Muscle layer of duodenum (tissue), 2 donors: ENCODE data around the gene SLC1A4.

Experiments used
- H3K27ac ChIP-seq: one replicate; pipeline ENCODE4 v1.7.0; 2013; ENCODE audit warnings: mild to moderate bottlenecking, low read length
- H3K27me3 ChIP-seq: one replicate; pipeline ENCODE4 v1.7.0; 2013; ENCODE audit warnings: low read depth, mild to moderate bottlenecking, control low read depth, low read length
- H3K36me3 ChIP-seq, 2 donors: one replicate each; pipeline ENCODE4 v1.7.0; 2013; ENCODE audit warnings: low read length in 2 of 2, control low read depth in 1 of 2, mild to moderate bottlenecking in 1 of 2; ENCODE audit not compliant: insufficient read depth in 2 of 2, control insufficient read depth in 1 of 2
- H3K4me1 ChIP-seq, 2 donors: one replicate each; pipeline ENCODE4 v1.7.0; 2013; ENCODE audit warnings: low read length in 2 of 2, mild to moderate bottlenecking in 2 of 2, control low read depth in 1 of 2, moderate library complexity in 1 of 2; ENCODE audit not compliant: insufficient read depth in 2 of 2, control insufficient read depth in 1 of 2
- H3K4me3 ChIP-seq, 2 donors: one replicate each; pipeline ENCODE4 v1.7.0; 2013; ENCODE audit warnings: low read length in 2 of 2, low read depth in 1 of 2, mild to moderate bottlenecking in 1 of 2
- H3K9me3 ChIP-seq, 2 donors: one replicate each; pipeline ENCODE4 v1.7.0; 2013; ENCODE audit warnings: low read length in 2 of 2, control low read depth in 1 of 2, mild to moderate bottlenecking in 1 of 2; ENCODE audit not compliant: control insufficient read depth in 1 of 2
- donor health status: healthy.

The SLC1A4 gene

GRCh38 chr2:64989126-64989981, at the start of gene SLC1A4:
Gene SLC1A4, plus strand, starts transcription at chr2:64989399. Its CDS starts 245 bp downstream, at chr2:64989644.
- Histone ChIP-seq H3K36me3 (no peaks in the 10 kb centered on the region), H3K27me3 (no peaks in the 10 kb centered on the region), H3K9me3 (no peaks in the 10 kb centered on the region), H3K27ac (peak within 1 kb of the TSS; percentile 93), H3K4me3 (peak within 1 kb of the TSS; percentile 82 to 89), H3K4me1 (peaks cover 6 to 25% of the 10 kb centered on the region in 2 donors)

DNA sequence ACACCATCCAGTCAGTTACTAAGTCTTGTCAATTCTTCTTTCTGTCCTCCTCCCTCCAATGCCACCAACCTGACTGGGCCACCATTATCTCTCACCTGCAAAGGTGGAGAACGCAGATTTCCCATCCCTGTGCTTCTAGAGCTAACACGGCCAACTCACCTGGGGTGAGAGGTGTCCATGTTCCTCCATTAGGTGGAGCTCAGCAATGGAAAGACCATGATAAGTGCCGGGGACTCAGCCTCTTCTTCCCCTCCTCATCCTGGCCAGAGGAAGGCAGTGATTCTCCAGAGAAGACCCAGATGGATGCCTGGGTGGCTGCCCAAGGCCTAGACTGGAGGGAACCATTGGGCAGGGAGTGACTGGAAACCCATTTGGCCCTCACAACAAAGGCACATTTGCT, 48.1 kb upstream of the SLC1A4 start:
- Histone ChIP-seq H3K36me3 (no peaks in the 10 kb centered on the region), H3K9me3 (no peaks in the 10 kb centered on the region), H3K27ac (no peak overlapping the region), H3K27me3 (no peaks in the 10 kb centered on the region), H3K4me1 (peaks cover 0 to 4% of the 10 kb centered on the region in 2 donors), H3K4me3 (no peak overlapping the region)

GRCh38 chr2:64941801-64942200, 47.4 kb upstream of the SLC1A4 start:
- Histone ChIP-seq H3K27ac (no peak overlapping the region), H3K4me3 (no peak overlapping the region), H3K9me3 (no peaks in the 10 kb centered on the region), H3K4me1 (peaks cover 0 to 4% of the 10 kb centered on the region in 2 donors), H3K27me3 (no peaks in the 10 kb centered on the region), H3K36me3 (no peaks in the 10 kb centered on the region)

DNA sequence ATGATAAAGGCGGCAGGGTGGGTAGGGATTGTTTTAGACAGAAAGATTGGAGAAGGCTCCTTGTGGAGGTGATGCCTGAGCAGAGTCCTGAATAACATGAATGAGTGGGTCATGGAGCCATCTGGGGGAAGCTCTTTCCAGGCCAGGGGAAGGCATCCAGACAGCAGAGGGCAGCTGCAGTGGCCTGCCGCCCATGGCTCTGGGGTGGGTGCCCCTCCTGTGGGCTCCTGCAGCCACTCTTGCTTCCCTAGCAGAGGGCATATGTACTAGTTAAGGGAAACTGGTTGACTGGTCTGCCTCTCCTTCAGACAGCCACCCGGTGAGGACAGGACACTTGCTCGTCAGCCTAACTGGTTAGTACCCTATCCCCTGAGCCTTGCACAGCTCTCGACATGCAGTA, 46.5 kb upstream of the SLC1A4 start:
- no peaks in the 10 kb centered on the region for H3K36me3 ChIP-seq
- H3K27me3 ChIP-seq: no peaks in the 10 kb centered on the region
- H3K27ac ChIP-seq: no peak overlapping the region
- no peak overlapping the region for H3K4me3 ChIP-seq
- no peaks in the 10 kb centered on the region for H3K9me3 ChIP-seq
- H3K4me1 ChIP-seq: peaks cover 2 to 4% of the 10 kb centered on the region in 2 donors

GRCh38 chr2:64943387-64944150, 45.6 kb upstream of the SLC1A4 start:
- Histone ChIP-seq H3K36me3 (no peaks in the 10 kb centered on the region), H3K27ac (no peak overlapping the region), H3K27me3 (no peaks in the 10 kb centered on the region), H3K4me3 (no peak overlapping the region), H3K4me1 (peaks cover 4 to 7% of the 10 kb centered on the region in 2 donors), H3K9me3 (no peaks in the 10 kb centered on the region)

DNA sequence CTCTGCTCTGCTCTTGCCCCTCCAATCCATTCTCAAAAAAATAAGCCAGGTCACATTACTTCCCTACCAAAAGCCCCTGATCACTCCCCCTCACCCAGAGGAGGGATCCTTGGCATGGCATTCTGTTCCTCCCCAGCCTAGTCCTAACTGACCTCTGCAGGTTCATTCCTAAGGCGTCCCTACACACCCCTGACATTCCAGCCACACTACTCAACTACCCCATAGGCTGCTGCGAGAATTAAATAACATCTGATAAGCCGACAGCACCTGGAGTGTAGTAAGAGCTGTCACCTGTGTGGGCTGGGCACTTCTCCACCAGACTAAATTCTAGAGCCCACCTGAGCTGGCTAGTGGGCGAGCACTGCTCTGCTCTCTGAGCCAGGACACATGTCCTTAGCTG, 44.7 kb upstream of the SLC1A4 start:
- Histone ChIP-seq H3K27ac (no peak overlapping the region), H3K9me3 (no peaks in the 10 kb centered on the region), H3K36me3 (no peaks in the 10 kb centered on the region), H3K4me1 (peaks cover 4 to 7% of the 10 kb centered on the region in 2 donors), H3K27me3 (no peaks in the 10 kb centered on the region), H3K4me3 (no peak overlapping the region)

DNA sequence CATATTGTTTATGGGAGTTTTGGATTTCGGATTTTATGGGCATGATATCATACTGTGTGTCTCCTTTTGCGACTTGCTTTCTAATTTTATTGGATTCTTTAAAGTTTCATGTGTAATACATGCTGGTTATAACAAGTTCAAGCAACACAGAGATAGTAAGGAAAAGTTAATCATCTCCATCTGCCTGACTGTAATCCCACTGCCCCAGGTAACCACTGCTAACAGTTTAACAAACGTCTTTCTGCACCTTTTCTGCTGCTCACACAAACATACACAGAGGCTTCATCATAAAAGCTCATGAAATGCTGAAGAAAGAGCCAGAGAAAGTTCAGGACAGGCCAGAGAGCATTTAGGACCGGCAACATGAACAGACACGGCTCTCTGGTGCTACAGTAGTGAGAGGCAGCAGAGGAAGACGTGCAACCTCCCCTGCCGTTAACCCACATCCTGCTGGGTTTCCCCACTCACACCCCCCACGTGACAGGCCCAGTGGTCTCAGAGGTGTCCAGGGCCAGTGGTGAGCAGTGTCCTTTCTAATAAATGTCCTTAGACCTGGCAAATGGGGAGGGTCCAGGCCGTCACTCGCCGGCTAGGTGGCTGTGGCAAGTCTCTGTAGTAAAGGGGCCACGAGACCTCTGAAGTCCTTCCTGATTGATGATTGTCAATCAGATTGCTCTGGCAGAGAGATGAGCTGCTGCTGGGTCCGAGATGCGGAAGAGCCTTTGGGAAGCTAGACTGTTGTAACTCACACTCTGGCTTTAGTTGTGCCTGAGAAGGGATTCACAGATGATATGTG, 43.0 kb upstream of the SLC1A4 start:
- H3K4me1 ChIP-seq: peaks cover 4 to 7% of the 10 kb centered on the region in 2 donors
- no peak overlapping the region for H3K27ac ChIP-seq
- no peak overlapping the region for H3K4me3 ChIP-seq
- H3K36me3 ChIP-seq: no peaks in the 10 kb centered on the region
- H3K27me3 ChIP-seq: no peaks in the 10 kb centered on the region
- no peaks in the 10 kb centered on the region for H3K9me3 ChIP-seq

DNA sequence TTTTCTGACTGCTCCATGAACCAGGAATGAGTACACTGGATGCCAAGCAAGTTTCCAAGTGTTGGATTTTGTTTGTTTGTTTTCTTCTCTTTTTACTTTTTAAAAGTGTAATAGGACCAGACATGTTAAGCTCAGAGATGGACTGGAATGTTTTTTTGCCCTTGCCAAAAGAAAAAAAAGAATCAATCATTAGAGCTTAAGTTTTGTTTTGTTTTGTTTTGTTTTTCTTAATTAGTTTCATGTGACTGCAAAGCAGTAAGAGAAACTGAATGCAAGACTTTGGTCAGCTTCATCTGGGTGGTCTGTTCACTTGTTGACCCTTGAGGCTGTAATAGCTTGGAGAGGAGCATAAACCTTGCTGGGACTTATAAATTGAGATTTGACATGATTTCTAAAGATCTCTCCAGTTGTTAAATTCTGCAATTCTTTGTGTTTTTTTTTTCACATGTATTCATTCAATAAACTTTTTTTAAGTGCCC, 42.4 kb upstream of the SLC1A4 start:
- peaks cover 4 to 7% of the 10 kb centered on the region in 2 donors for H3K4me1 ChIP-seq
- no peaks in the 10 kb centered on the region for H3K27me3 ChIP-seq
- no peak overlapping the region for H3K4me3 ChIP-seq
- H3K9me3 ChIP-seq: no peaks in the 10 kb centered on the region
- H3K36me3 ChIP-seq: no peaks in the 10 kb centered on the region
- no peak overlapping the region for H3K27ac ChIP-seq

DNA sequence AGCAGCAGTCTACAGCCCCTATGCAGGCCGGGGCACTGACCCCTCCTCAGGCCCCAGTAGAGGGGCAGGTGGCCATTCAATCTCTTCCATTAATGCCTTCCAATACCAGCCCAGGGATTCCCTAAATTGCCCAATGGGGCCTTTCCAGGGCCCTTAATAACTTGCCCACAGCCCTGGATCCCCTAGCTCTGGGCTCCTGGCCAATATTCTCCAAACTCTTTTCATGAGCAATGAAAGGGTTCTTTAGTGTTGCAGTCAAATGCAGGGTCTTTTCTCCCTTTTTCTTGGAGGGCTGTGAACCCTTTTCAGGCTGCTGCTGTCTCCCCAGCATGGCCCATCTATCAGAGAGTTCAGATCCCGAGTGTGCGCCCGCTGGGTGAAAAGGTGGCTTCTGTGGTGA, 41.3 kb upstream of the SLC1A4 start:
- Histone ChIP-seq H3K36me3 (no peaks in the 10 kb centered on the region), H3K27ac (no peak overlapping the region), H3K9me3 (no peaks in the 10 kb centered on the region), H3K4me3 (no peak overlapping the region), H3K27me3 (no peaks in the 10 kb centered on the region), H3K4me1 (peaks cover 4 to 7% of the 10 kb centered on the region in 2 donors)

DNA sequence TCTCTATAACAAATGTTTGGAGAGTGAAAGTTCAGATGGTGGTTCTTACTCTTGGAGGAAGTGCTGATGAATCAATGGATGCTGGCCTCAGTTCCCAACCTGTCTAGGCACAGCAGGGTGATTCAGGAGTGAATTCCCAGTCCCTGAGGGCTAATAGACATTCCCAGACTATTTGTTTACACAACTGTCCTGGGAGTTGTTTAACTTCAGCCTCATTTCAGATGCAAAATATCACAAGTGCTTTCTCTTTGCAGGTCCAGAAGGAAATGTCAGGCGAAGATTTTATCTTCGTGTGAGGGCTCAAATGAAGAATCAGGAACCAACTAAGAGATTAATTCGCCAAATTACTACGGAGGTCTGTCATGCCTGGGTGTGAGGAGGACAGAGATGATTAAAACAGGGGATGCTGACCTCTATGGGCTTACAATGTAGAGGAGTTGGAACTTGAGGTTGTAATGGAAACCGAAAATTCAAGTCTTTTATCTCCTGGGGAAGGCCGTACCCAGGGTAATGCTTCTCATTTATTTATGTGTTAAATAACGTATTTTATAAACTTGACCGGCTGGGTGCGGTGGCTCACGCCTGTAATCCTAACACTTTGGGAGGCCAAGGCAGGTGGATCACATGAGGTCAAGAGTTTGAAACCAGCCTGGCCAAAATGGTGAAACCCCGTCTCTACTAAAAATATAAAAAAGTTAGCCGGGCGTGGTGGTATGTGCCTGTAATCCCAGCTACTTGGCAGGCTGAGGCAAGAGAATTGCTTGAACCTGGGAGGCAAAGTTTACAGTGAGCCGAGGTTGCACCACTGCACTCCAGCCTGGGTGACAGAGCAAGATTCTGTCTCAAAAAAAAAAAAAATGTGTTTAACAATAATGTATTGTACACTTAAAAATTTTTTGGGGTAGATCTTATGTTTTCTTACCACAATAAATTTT, 38.7 kb upstream of the SLC1A4 start:
- no peak overlapping the region for H3K27ac ChIP-seq

More for the DNA sequence above, 38.7 kb upstream of the SLC1A4 start:
- Histone ChIP-seq H3K4me3 (no peak overlapping the region), H3K27me3 (no peaks in the 10 kb centered on the region), H3K36me3 (no peaks in the 10 kb centered on the region), H3K4me1 (peaks cover 3 to 7% of the 10 kb centered on the region in 2 donors), H3K9me3 (peaks cover 0 to 2% of the 10 kb centered on the region in 2 donors)
